Activated CD4-positive, alpha-beta T cell treated with anti-CD3 and anti-CD28 coated beads for 24 hours (primary cell): Measurements from ENCODE around the gene CSRP3.
"Not testable (repeated sequence)": the region's sequence is repeated elsewhere in the genome, so short reads cannot be mapped to it uniquely, and the experiment has no call there.

Experiments used
- DNase-seq, 2 donors: peaks; one replicate each; pipeline ENCODE4 v3.0.0-alpha.2; 2020; ENCODE audit warnings: low read depth in 2 of 2

CSRP3 gene

DNA sequence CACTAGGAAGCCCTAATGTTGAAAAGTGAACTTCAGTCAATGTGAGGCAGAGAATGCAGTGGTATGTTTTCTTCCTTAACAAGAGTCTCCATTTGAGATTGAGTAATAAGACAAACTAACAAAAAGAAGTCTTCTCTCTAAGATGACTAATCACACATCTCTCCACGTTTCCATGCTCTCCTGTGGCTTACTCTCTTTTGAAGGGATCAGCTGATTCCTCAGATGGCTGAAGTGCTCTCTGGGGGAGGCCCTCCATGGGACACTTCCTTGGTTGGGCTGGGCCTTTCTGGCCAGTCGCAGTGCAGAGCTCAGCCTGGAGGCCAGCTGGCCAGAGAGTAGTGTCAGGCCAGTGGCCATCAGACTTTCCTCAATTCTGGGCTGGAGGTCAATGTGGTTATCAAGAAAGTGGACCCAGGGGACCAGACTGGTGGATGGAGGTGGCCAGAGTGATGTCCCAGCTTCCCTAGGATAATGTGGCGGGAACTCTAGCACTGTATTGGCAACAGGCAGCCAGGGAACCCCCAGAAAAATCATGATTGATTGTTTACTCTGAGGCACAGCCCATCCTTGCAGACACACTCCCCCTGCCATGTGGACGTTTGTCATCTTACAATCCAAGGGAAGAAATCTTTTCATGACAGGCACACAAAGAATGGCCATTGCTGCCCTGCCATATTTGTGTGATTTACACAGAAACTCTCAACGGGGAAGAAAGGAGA is 14.5 kb downstream of the CSRP3 start:
- DNase-seq = no peak

DNA sequence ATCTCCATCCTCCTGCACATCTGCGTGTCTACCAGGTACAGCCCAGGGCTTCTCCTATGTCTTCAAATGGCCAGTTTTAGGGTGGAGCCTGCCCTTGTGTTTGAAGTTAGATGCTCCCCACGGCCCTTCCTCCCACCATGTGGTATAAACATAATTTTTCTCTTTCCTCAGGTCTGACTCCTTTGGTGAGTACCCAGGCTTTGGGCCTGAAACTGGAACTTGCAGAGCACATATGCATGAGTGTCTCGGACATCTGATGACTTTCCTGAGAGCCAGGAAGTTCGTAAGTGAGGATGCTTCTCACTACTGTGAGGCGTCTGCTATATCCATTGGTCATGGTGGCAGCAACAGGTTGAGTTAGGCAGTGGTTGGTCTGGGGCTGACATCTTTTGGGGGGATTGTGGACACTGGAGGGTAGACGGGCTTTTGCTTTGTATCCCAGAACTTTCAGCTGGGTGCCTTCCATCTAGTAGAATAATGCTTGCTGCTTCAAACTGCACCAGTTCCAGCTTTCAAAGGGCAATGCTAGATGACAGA is 16.2 kb downstream of the CSRP3 start:
- DNase-seq = no peak

DNA sequence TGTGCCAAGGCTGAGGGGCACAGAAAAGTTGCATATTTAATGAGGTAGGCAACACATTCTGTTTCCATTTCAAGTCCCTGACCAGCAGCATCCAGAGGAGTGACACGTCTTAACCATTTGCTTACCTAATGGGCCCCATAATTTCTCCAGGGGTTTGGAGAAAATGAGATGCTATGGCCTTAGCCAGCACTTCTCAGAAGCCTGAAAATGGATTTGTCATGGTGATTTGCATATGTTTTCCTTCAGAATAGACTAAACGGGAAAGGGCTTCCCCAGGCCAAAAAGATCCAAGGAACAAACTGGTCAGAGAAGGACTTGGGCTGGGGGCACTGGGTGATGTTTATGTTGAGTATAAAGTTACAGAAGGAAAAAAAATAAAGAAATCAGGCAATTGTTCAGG is 16.7 kb downstream of the CSRP3 start:
- DNase-seq = no peak

DNA sequence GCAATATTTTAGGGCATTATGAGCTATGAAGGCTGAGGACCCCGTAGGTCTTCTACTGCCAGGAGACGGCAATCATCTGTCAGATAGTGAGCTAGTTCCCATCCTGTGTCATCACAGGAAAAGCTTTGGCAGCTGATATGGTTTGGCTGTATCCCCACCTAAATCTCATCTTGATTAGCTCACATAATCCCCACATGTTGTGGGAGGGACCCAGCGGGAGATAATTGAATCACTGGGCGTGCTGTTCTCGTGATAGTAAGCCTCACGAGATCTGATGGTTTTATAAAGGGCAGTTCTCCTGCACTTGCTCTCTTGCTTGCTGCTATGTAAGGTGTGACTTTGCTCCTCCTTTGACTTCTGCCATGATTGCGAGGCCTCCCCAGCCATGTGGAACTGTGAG is 18.1 kb downstream of the CSRP3 start:
- no peak for DNase-seq

DNA sequence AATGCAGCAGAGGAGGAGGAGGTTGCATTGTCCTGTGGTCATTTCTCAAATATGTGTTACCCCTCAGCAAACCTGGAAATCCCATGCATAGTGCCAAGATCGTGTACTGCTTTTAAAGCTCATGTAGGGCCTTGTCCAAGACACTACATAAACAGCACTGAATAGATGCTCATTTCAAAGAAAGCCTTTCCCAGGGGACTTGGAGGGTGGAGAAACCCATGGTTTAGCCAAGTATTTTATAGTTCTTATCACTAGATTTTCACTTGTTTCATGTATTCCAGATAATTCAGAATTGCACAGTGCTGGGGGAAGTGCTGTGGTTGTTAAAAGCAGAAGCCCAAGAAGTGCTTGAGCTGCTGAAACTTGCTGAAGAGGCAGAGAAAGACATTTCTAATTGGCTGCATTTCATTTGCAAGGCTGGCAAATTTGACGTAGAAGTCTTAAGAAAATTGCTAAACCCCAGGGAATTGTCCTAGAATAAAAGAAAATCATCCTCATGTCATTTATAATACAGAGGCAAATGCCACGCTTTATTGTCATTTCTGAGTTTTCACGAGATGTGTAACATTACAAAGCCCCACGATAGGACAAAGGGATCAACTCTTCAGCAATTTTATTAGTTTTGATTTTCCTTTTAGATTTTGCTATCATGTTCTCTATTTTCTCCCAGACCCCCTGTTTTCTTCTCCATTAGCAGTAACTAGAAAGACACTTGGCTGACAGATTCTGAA is 20.1 kb downstream of the CSRP3 start:
- DNase-seq = no peak

DNA sequence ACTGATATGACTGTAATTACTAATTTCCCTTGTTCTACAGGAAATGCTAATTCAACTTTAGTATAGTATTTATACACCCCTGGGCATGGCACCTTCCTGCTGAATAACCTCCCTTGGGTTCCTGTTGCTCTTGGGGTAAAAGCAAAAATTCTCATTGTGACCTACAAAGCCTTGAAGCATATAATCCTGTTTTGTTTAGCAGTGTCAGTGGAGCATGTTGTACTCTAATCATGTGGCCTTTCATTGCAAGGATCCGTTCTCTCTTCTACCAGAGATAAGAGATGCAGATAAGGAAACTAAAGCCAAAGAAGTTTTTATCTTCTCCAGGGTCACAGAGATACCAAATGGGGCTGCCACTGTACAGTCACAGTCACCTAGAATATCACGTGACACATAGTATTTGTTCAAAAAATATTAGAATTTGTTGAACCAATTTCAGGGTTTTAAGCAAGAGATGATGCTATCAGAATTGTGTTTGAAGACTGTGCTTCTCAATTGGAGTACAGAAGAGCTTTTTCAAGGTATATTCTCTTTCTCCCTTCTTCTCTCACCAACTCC is 25.1 kb downstream of the CSRP3 start:
- DNase-seq = no peak

DNA sequence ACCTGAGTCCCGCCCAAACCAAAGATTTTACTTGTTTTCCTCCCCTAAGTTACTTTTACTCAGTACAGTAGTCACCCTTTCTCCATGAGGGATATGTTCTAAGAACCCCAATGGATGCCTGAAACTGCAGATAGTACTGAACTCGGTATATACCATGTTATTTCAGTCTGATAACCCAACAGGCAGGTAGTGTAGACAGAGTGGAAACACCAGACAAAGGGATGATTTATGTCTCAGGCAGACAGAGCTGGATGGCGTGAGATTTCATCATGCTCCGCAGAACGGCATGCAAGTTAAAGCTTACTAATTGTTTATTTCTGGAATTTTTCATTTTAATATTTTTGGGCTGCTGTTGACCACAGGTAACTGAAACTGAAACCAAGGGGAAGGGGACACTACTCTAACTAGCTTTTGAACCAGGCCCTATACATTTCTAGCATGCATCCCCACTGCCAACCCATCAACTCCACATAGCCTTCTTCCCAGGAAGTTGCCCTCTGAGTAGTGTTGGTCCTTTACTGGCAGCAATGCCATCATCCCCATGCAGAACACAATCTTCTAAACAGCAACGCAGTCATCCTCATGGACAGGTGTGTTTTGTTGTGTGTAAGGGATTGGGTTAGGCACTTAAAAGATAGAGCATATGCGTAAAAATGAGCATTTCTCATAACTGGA is 27.7 kb downstream of the CSRP3 start:
- no peak for DNase-seq

DNA sequence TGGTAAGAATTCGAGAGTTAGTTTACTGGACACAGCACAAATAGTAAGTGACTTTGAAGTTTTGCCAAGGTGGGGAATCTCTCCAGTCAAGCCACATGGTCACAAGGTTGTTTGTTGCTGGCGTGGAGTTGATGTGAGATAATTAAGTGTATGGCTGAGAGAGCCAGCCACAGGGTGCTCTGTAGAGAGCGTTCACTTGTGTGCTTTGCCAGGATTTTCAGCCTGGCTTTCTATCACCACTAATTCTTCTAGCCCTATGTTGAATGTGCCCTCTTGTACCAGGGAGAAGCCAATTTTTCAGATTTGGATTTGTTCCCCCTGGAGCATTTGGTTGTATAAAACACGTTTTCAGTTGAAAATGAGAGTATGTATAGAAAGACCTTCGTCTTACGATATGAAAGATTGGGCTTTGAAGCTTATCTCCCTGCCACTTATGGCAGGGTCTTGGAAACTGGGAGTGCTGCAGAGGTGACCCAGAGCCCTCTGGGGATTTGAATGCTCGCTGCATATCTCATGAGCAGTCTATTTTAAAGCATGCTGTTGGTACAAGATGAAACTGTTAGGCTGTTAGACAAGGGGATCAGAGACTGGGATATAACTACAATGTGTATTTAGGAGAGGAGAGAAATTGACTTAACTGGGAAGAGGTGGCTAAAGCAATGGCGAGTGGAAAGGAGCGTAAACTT is 28.6 kb downstream of the CSRP3 start:
- no peak for DNase-seq

DNA sequence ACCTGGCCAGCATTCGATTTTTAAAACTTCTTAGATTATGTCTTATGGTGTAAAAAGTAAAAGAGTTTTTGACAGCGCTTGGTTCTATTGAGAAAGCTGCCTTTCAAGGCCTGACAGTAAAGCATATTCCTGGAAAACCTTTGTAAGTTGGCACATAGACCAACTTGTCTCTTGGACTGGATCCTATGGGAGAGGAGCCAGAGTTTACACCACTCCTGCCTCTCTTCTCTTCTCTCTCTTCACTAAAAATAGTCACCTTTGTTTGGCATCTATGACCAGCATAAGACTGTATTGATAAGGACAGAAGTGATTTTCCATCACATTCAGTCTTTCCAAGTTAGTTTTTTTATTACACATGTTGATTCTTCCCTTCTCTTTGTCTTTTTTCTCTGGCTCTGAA is 33.7 kb downstream of the CSRP3 start:
- no peak for DNase-seq

DNA sequence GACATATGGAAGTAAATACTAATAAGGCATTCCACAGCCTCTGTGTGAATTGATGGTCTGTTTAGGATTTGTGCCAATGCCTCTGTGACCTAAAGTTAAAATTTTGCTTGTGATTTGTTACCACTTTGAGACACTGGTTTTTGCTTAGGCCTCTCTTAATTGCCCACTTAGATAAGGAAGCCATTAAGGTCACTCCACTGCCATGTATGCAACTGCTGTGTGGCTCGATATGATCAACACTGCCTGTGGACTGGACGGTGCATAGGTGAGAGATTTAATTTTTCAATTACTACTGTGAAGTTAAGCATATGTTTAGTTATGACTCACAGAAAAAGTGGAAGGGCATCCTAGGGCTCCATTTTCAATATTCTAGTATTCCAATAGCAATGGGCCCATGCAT is 36.9 kb downstream of the CSRP3 start:
- DNase-seq = no peak

DNA sequence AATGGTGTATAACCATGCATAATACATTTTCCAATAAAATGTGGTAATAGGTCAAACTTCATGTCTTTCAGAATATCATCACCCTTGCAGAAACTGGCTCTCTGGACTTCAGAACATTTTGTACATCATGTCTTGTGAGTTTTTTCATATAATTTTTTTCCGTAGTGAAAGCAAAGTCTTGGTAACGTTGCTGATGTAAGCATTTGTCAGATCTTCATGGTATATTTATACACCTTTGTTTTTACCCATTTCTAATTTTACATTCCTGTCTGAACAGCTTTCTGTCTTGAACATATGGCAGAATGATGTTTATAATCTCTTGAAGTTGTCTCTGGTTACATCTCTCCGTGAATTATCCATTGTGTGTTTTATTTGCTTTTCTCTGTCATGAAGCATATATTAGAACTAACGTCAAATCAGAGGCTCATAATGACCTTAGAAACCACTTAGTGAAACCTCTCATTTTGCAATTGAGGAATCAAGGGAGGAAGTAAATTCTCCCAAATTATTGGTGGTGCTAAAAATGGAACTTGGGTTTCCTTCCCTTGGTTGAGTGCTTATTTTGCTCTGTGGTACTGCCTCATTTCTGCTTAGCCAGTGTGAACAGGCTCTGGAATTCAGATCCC is 37.4 kb downstream of the CSRP3 start:
- no peak for DNase-seq

DNA sequence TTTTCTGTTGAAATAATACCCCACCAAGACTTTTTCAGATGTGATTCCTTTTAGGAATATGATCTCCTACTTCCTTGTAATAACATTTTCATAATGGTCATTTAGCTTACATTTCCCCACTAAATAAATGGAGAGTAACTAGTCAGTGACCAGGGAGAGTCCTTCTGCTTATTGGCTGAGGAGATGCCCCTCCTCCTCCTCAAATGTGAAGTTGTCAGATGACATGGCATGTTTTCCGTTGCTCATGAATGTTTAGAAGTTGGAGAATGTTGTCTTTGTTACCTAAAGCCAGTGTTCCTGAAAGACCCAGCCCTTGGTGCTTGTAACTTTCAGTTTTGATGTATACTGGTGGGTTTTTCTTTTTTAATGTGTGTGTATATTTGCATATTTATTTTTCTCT is 38.2 kb downstream of the CSRP3 start:
- DNase-seq = no peak

DNA sequence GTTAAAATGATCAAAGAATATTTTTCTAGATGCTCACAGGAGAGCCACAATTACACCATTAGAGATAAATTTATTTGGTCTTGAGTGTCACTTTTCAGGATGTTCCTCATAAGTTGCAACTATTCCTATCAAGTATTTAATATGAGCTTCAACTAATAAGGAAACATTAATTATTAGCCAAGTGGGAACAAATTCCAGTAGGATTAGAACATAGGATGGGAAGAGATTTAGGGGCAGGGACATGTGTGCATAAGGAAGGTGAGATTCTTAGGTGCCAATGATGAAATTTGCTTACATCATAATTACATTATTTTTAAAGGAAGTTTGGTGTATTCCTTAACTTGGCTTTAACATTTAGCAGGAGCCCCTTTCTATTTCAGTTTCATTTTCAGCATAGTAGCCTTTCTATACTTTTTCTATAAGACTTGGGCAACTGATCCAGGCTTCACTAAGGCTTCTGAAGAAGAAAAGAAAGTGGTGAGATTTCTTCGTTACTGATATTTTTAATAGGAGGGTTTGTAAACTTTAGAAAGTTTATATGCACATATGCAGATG is 38.8 kb downstream of the CSRP3 start:
- no peak for DNase-seq

DNA sequence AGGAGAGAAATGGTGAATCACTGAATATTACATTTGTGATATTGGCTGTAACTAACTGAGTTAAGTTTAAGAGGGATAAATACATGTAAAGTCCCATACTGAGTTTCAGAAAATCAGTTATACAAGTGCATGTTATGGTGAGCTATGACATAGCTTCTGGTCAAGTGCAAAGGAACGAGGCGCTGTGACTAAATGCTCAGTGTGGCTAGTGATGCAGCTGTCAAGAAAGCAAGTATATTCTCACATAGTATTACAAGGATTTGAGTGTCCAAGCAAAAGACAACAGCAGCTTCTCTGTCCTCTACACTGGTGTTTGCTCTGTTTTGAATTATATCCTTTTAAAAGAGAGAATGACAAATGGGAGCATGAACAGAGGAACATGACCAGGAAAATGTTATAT is 40.1 kb downstream of the CSRP3 start:
- no peak for DNase-seq

DNA sequence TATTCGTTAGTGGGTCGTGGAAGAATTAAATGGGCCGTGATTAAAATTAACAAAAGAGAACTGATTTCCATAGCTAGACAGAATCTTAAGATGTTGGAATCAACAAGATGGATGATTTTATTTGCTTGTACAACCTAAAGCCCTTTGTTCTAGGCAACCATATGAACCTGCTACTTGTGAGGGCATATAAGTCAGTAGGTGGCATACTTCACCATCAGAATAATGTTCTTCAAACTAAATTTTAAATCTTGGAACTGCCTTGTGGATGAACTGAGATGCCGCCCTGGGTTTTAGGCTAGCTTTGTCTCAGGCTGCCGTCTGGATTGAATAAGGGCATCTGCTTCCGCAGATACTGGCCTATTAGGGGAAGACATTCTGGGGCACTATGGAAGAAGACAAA is 40.9 kb downstream of the CSRP3 start:
- DNase-seq = no peak

DNA sequence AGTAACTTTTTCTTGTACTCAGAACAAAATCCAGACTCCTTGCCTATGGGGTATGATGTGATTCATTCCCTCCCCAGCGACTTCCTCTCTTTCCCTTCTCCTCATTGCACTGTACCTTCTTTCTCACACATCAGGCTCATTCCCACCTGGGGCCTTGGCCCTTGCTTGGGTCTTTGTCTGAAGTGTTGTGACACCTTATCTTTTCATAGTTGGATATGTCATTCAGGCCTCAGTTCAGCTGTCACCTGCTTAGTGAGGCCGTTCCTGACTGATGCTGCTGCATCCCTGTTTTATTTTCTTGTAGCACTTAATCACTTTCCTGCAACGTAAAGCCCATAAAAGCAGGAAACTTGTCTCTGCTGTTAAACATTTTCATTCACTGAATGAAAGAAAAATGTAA is 44.9 kb downstream of the CSRP3 start:
- no peak for DNase-seq

DNA sequence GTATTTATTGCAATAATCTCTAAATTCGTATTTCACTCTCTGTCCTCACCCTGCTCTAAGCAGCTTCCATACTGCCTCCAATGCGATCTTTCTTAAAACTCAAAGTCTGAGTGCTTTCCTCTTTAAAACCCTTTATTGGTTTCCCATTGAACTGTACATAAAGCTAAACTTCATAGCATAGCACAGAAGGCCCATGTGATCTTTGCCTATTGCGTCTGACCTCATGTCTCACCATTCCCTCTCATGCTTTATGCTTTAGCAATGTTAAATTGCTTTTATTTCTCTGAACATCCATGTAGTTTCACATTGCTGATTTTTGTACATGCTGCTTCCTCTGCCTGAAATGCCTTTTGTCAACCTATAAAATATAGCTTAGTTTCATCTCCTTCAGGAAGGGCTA is 56.5 kb downstream of the CSRP3 start:
- no peak for DNase-seq

DNA sequence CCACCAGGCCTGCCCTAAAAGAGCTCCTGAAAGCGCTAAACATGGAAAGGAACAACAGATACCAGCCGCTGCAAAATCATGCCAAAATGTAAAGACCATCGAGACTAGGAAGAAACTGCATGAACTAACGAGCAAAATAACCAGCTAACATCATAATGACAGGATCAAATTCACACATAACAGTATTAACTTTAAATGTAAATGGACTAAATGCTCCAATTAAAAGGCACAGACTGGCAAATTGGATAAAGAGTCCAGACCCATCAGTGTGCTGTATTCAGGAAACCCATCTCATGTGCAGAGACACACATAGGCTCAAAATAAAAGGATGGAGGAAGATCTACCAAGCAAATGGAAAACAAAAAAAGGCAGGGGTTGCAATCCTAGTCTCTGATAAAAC is 64.9 kb downstream of the CSRP3 start:
- DNase-seq = not testable (repeated sequence)

DNA sequence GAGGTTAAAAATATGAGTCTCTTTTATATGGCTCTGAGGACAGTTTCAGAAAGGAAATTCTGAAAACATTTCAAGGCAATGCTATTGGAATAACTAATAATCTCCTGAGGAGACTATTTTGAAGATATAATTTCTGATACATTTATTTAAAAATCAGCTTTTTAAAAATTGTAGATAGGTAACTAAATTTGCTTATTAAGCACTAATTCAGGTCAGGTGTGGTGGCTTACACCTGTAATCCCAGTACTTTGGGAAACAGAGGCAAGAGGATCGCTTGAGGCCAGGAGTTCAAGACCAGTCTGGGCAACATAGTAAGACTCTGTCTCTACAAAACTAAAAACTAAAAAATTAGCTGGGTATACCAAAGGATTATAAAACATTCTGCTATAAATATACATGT is 67.8 kb downstream of the CSRP3 start:
- no peak for DNase-seq
